ENCODE measurements around the gene SMARCC1. TPM values are rescaled to one million over a fixed set of nuclear protein-coding genes. Genes with fewer than 3 reads are reported as not detected.

The SMARCC1 gene
- total RNA-seq, 2 donors from 2014 or later = 98.0 to 118 TPM

GRCh38 chr3:47581422-47581821 is 200.3 kb downstream of the SMARCC1 start:
- no peaks in the 10 kb centered on the region for H3K4me1 Mint-ChIP-seq (ENCODE audit: low read depth)
- H3K4me3 Mint-ChIP-seq = no peak overlapping the region
- H3K27me3 Mint-ChIP-seq (ENCODE audit: low read depth) = peaks cover 16% of the 10 kb centered on the region
- H3K9me3 Mint-ChIP-seq = no peaks in the 10 kb centered on the region
- no peak overlapping the region for H3K27ac Mint-ChIP-seq
- no peak for DNase-seq
- peaks cover 0 to 3% of the 10 kb centered on the region in 2 donors for H3K36me3 Mint-ChIP-seq (ENCODE audit: insufficient read depth in 2 of 2)
- no peak for ATAC-seq (replicated peaks in 1 of 2)

- Mint-ChIP-seq H3K36me3 (ENCODE audit: insufficient read depth in 2 of 2) (no peaks in the 10 kb centered on the region), H3K9me3 (no peaks in the 10 kb centered on the region), H3K4me1 (ENCODE audit: low read depth) (no peaks in the 10 kb centered on the region), H3K27me3 (ENCODE audit: low read depth) (peaks cover 25% of the 10 kb centered on the region), H3K4me3 (peak overlapping the region in 1 of 2 donors; percentile 1), H3K27ac (no peak overlapping the region)
- DNase-seq = no peak
- no peak for ATAC-seq (replicated peaks in 1 of 2)
These were observed 201.2 kb downstream of the SMARCC1 start for GRCh38 chr3:47580481-47580880.

GRCh38 chr3:47579875-47580274 is 201.8 kb downstream of the SMARCC1 start:
- H3K4me3 Mint-ChIP-seq = peak overlapping the region; percentile 18 to 66
- DNase-seq = no peak
- ATAC-seq (replicated peaks in 1 of 2) = no peak
- no peak overlapping the region for H3K27ac Mint-ChIP-seq
- H3K4me1 Mint-ChIP-seq (ENCODE audit: low read depth) = no peaks in the 10 kb centered on the region
- H3K36me3 Mint-ChIP-seq (ENCODE audit: insufficient read depth in 2 of 2) = no peaks in the 10 kb centered on the region
- H3K27me3 Mint-ChIP-seq (ENCODE audit: low read depth) = peaks cover 29% of the 10 kb centered on the region
- H3K9me3 Mint-ChIP-seq = no peaks in the 10 kb centered on the region

GRCh38 chr3:47578691-47579632 is 202.7 kb downstream of the SMARCC1 start, which contains the start of gene CSPG5:
TSS of gene CSPG5 (minus strand) at chr3:47578865. CDS start at chr3:47578693, 172 bp downstream.
- Mint-ChIP-seq H3K4me3 (peak within 1 kb of the TSS; percentile 68 to 78), H3K27ac (no peak within 1 kb of the TSS), H3K4me1 (ENCODE audit: low read depth) (no peaks in the 10 kb centered on the region), H3K9me3 (no peaks in the 10 kb centered on the region), H3K27me3 (ENCODE audit: low read depth) (peaks cover 30% of the 10 kb centered on the region), H3K36me3 (ENCODE audit: insufficient read depth in 2 of 2) (no peaks in the 10 kb centered on the region)
- ATAC-seq (replicated peaks in 1 of 2) (peak; percentile 58 to 61), DNase-seq (peak; percentile 43 to 51)

DNA sequence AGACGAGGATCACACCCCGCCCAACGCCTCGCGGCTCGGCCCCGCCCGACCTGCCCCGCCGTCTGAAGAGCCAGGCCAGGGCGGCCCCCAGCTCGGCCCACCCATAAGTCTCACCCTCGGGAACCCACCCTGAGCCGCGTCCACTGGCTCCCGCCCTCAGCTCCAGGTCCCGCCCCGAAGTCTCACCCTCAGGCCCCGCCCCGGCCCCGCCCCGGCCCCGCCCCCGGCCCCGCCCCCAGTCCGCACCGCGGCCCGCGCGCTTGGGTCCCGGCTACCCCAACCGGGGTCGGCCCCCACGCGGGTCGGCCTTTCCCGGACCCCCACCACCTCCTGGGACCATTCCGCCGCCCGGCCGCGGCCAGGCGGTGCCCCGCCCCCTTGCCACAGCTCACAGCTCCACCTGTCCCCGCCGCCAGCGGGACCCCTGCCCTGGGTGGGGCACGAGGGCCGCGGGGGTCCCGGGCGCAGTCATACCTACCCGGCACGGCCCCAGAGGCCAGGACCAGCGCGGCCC is 203.5 kb downstream of the SMARCC1 start:
- no peaks in the 10 kb centered on the region for H3K4me1 Mint-ChIP-seq (ENCODE audit: low read depth)
- ATAC-seq (replicated peaks in 1 of 2) (peak; percentile 78 to 79), DNase-seq (peak; percentile 46 to 60)
- H3K27ac Mint-ChIP-seq = no peak overlapping the region
- peak overlapping the region; percentile 68 to 78 for H3K4me3 Mint-ChIP-seq
- no peaks in the 10 kb centered on the region for H3K36me3 Mint-ChIP-seq (ENCODE audit: insufficient read depth in 2 of 2)
- no peaks in the 10 kb centered on the region for H3K9me3 Mint-ChIP-seq
- H3K27me3 Mint-ChIP-seq (ENCODE audit: low read depth) = peaks cover 37% of the 10 kb centered on the region

DNA sequence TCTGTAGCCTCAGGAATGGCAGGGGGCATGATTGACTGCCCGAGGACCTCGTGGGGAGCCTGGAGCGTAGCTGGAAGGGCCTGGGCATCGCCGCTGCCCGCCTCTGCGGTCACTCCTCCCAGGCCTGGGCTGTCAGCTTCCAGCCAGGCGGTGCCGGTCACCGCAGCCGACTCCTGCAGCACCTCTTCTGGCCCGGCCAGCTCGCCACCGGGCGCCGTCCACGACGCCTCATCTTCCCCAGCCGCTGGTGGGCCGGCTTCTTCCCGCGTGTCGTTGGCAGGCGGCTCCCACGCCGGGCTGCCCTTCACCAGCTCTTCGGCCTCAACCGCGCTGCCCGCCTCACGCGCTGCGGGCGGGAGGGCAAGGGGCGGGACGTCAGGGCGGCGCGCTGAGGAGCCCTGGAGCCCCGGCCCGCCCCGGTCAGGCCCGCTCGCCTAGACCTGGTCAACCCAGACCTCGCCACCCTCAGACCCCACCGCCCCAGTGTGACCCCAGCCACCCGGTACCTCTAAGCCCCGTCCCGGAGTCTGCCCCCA is 204.0 kb downstream of the SMARCC1 start:
- H3K4me3 Mint-ChIP-seq = peak overlapping the region; percentile 68 to 78
- peaks cover 42% of the 10 kb centered on the region for H3K27me3 Mint-ChIP-seq (ENCODE audit: low read depth)
- DNase-seq = no peak
- peak in 1 of 2 donors; percentile 49 for ATAC-seq (replicated peaks in 1 of 2)
- no peak overlapping the region for H3K27ac Mint-ChIP-seq
- no peaks in the 10 kb centered on the region for H3K4me1 Mint-ChIP-seq (ENCODE audit: low read depth)
- H3K36me3 Mint-ChIP-seq (ENCODE audit: insufficient read depth in 2 of 2) = no peaks in the 10 kb centered on the region
- H3K9me3 Mint-ChIP-seq = no peaks in the 10 kb centered on the region

DNA sequence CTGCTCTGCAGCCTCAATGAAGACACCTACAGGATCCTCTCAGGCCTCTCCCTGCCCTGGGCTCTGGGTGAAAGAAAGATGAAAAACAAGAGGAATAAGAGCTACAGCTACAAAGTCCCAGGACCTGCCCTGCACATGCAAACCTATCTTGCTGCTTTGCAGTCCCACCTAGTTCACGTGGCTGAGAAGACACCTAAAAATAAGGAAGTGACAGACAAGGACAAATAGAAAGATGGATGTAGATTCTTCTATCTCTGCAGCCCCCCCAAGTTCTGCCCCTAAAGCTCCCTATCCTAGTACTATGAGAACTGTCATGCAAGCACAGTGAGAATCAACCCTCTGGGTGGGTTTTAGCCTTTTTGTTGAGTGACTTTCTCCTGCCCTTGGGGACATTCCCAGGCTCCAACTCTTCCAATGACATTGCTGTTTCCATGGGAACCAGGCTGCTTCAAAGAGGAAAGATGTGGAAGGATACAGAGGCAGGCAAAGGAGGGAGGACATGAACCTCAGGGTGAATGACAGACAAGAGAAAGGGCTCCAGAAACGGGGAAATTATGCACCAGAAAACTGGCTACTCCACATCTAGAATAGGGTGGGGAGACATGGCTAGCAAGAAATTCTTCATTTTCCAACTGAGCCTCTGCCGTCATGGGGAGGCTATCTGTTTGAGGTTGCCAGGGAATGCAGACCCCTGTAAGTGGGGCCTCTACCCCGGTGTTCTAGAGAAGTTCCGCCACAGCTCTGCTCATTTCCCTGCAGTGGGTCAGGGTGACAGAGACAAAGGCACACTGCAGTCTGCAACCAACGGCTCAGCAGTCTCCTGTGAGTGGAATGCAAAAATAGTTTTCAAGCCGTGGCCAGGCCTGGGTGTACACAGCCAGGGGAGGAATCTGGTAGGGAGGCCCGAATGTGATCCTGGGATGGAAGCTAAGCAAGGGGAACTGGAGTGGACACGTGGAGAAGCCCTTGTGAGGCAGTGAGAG is 208.2 kb downstream of the SMARCC1 start:
- DNase-seq (no peak), ATAC-seq (replicated peaks in 1 of 2) (no peak)
- Mint-ChIP-seq H3K36me3 (ENCODE audit: insufficient read depth in 2 of 2) (no peaks in the 10 kb centered on the region), H3K4me3 (no peak overlapping the region), H3K27ac (no peak overlapping the region), H3K4me1 (ENCODE audit: low read depth) (no peaks in the 10 kb centered on the region), H3K27me3 (ENCODE audit: low read depth) (peaks cover 37% of the 10 kb centered on the region), H3K9me3 (no peaks in the 10 kb centered on the region)

- Mint-ChIP-seq H3K27ac (no peak overlapping the region), H3K36me3 (ENCODE audit: insufficient read depth in 2 of 2) (no peaks in the 10 kb centered on the region), H3K27me3 (ENCODE audit: low read depth) (peaks cover 37% of the 10 kb centered on the region), H3K4me3 (no peak overlapping the region), H3K9me3 (no peaks in the 10 kb centered on the region), H3K4me1 (ENCODE audit: low read depth) (no peaks in the 10 kb centered on the region)
- no peak for ATAC-seq (replicated peaks in 1 of 2)
- DNase-seq = no peak
These were observed 210.1 kb downstream of the SMARCC1 start for GRCh38 chr3:47571391-47572175.

DNA sequence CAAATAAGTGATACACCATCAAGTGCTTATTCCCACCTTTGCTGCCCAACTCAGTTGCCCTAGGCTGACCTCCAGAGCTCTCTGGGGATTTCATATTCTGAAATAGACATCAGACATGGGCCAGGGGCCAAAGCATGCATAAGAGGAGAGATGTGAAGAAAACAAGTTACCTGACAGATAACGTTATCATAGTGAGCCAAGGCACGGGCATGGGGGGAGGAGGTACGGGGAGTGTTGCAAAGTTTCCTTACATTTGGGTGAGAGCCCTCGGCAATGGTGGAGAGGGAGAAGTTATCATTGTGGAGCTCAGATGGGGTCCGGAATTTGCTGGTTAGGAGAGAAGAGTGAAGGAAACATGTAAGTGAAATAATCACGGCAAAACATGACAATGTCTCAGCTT is 212.8 kb downstream of the SMARCC1 start:
- ATAC-seq (replicated peaks in 1 of 2) (no peak), DNase-seq (no peak)
- peaks cover 22% of the 10 kb centered on the region for H3K27me3 Mint-ChIP-seq (ENCODE audit: low read depth)
- H3K36me3 Mint-ChIP-seq (ENCODE audit: insufficient read depth in 2 of 2) = no peaks in the 10 kb centered on the region
- H3K27ac Mint-ChIP-seq = no peak overlapping the region
- no peaks in the 10 kb centered on the region for H3K4me1 Mint-ChIP-seq (ENCODE audit: low read depth)
- no peaks in the 10 kb centered on the region for H3K9me3 Mint-ChIP-seq
- no peak overlapping the region for H3K4me3 Mint-ChIP-seq

DNA sequence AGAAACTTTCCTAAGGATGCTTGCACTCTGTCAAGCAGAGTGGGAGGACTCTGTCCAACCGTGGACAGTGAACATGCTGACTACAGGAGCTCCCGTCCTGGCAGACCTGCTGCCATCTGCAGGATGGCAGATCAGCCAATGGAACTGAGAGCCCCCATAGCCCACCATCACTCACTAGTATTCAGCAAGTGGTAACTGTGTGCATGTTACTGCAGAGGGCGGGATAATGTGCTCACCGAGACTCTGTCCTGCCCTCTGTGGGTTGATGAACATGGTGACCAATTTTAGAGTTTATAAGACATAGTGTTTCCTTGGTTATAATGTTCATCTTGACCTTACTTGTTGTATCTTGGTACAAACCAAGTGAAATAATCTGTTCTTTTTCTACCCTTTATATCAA is 214.5 kb downstream of the SMARCC1 start:
- no peaks in the 10 kb centered on the region for H3K36me3 Mint-ChIP-seq (ENCODE audit: insufficient read depth in 2 of 2)
- no peaks in the 10 kb centered on the region for H3K9me3 Mint-ChIP-seq
- DNase-seq (no peak), ATAC-seq (replicated peaks in 1 of 2) (no peak)
- no peak overlapping the region for H3K27ac Mint-ChIP-seq
- H3K4me1 Mint-ChIP-seq (ENCODE audit: low read depth) = no peaks in the 10 kb centered on the region
- H3K27me3 Mint-ChIP-seq (ENCODE audit: low read depth) = peaks cover 8% of the 10 kb centered on the region
- no peak overlapping the region for H3K4me3 Mint-ChIP-seq

- DNase-seq (no peak), ATAC-seq (replicated peaks in 1 of 2) (no peak)
- Mint-ChIP-seq H3K4me3 (no peak overlapping the region), H3K36me3 (ENCODE audit: insufficient read depth in 2 of 2) (no peaks in the 10 kb centered on the region), H3K27me3 (ENCODE audit: low read depth) (peaks cover 3% of the 10 kb centered on the region), H3K4me1 (ENCODE audit: low read depth) (no peaks in the 10 kb centered on the region), H3K27ac (no peak overlapping the region), H3K9me3 (no peaks in the 10 kb centered on the region)
These were observed 215.0 kb downstream of the SMARCC1 start for GRCh38 chr3:47566667-47567066.
